Epidermal melanocyte (primary cell): ENCODE results near the gene PAAF1.
"Not testable (repeated sequence)": the region's sequence is repeated elsewhere in the genome, so short reads cannot be mapped to it uniquely, and the experiment has no call there.

Source experiments
- DNase-seq: peaks from one replicate; pipeline ENCODE4 v3.0.0; 2011; ENCODE audit warnings: low spot score; ENCODE audit not compliant: insufficient read length

Gene PAAF1

DNA sequence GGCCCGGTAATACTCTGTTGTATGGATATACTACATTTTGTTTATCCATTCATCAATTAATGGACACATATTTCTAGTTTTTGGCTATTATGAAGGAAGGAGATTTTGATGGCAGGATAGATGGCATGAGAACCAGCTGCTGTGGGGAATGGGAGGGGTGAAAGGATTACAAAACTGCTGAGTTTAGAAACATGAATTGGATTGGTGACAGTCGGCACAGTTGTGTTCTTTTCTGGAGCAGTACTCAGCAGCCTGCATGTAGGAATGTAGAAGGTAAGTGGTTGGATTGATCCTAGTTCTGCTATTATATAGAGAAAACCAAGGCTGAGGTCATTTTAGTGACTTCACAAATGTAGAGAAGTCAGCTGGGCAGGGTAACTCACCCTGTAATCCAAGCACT lies 7.1 kb downstream of the PAAF1 start:
- DNase-seq = no peak

- no peak for DNase-seq
These were observed 11.4 kb downstream of the PAAF1 start for GRCh38 chr11:73888244-73888643.

DNA sequence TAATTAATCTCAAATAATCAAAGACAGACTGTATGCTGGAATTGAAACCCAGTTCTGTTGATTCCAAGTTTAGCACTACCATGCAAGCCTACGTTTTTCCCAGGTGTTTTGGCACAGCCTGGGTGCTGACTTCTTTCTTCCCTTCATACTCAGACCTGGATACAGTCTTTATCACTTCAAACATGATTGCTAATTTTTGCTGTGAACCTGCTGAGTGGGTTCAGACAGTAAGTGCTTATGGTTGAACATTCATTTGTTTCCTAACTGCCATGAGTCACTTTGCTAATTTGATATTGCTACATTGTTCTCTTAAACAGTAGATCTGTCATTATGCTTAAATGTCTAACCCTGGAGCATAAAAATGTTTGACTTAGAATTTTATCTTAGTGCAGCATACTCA lies 12.2 kb downstream of the PAAF1 start:
- DNase-seq = no peak

DNA sequence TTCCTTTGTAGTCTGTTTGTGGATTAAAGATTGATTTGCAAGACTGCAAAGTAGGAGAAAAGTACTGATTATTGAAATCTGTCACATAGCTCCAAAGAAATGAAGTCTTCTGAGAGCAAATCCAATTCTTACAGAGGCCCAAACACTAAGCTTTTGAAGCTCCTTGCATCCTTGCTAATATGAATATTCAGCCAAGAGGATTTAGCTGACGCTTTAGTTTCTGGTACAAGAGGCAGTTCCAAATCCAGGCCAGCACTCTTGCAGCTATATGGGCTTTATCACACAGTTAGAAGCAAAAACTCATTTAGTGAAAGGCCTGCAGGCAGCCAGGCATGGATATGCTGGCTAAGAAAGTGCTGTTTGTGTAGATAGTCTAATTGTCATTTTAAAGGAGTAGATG lies 12.7 kb downstream of the PAAF1 start:
- DNase-seq = no peak

- no peak for DNase-seq
These were observed 16.2 kb downstream of the PAAF1 start for GRCh38 chr11:73893041-73893440.

GRCh38 chr11:73894725-73895335 lies 18.0 kb downstream of the PAAF1 start:
- no peak for DNase-seq

DNA sequence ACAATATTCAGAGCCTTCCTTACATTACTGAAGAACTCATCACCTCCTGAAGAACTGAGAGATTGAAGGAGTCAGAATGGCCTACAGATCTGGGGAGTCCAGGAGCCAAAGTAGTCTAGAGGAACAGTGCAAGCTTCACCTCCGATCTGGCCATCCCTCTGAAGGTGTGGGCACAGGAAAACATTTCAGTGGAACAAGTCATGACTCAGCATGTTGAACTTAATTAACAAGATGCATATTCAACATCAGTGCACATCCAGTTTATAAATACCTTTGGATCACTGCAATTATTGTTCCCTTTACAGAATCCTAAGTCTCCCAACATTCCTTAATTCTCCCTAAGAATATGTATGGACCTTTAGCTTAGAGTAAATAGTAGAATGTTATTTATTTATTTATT lies 25.5 kb downstream of the PAAF1 start:
- no peak for DNase-seq

- DNase-seq = no peak
These were observed 30.4 kb downstream of the PAAF1 start for GRCh38 chr11:73907191-73907590.

DNA sequence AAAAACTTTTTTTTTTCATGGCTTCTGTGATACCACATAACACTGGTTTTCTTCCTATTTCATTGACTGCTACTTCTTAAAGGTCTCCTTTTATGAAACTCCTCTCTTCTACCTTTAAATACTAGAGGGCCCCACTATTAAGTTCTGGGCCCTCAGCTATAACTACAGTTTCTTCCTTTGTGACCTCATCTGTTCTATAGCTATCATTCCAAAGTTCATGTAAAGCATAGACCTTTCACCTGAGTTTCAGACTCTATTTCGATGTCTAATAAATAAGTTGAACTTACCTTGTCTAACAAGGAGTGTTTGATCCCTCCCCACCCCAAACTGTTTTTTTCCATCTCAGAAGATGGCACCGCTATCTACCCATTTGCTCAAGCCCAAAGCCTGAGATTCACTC lies 35.2 kb downstream of the PAAF1 start:
- DNase-seq = no peak

GRCh38 chr11:73913472-73913871 lies 36.7 kb downstream of the PAAF1 start:
- DNase-seq = no peak

GRCh38 chr11:73914284-73914683 lies 37.5 kb downstream of the PAAF1 start:
- no peak for DNase-seq

- no peak for DNase-seq
These were observed 39.6 kb downstream of the PAAF1 start for GRCh38 chr11:73916435-73916834.

DNA sequence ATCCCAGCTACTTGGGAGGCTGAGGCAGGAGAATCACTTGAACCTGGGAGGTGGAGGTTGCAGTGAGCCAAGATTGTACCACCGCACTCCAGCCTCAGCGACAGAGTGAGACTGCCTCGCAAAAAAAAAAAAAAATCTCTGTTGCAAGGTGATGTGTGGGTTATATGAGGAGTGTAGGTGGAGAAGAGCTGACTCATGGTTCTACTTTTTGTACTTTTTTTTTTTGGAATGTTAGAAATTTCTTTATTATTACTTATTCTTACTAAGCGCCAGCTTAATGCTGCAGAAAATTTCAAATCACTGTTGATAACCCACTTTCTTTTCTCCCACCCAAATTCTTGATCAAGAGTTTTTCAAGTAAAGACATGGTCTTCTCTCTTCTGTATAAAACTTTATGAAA lies 44.4 kb downstream of the PAAF1 start:
- no peak for DNase-seq

GRCh38 chr11:73929388-73929787 lies 52.6 kb downstream of the PAAF1 start:
- DNase-seq = no peak

DNA sequence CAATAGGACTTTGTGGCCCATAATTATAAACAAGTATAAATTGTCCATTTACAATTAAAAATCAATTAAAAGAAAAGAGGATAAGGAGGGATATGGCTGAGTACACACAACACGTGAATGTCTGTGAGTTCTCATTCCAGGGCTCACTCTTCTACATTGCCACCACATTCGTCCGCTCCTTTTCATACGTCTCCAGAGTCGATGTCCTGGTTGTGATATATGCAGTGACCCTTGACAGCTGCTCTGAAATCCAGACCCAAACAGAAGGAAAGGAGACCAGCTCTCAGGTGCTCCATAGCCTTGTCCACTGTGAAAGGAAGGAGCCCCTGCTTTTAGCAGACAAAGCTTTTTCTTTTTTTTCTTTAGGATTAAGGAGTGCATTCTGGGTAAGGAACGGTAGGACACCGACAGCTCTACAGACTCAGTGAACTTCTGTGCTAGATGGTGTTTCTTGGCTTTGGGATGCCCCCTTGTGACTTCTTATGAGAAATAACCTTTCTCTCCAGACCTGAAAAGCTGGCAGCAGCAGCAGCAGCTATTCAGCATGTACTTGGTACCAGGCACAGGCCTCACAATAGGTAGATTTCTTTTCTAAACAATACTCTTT lies 54.3 kb downstream of the PAAF1 start:
- no peak for DNase-seq

- DNase-seq = no peak
These were observed 55.2 kb downstream of the PAAF1 start for GRCh38 chr11:73931951-73932350.

- DNase-seq = no peak
These were observed 56.0 kb downstream of the PAAF1 start for GRCh38 chr11:73932781-73933180.

DNA sequence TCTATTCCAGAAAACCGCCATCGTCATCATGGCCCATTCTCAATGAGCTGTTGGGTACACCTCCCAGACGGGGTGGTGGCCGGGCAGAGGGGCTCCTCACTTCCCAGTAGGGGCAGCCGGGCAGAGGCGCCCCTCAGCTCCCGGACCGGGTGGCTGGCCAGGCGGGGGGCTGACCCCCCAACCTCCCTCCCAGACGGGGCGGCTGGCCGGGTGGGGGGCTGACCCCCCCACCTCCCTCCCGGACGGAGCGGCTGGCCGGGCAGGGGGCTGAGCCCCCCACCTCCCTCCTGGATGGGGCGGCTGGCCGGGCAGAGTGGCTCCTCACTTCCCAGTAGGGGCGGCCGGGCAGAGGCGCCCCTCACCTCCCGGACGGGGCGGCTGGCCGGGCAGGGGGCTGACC lies 59.2 kb downstream of the PAAF1 start:
- DNase-seq = not testable (repeated sequence)

DNA sequence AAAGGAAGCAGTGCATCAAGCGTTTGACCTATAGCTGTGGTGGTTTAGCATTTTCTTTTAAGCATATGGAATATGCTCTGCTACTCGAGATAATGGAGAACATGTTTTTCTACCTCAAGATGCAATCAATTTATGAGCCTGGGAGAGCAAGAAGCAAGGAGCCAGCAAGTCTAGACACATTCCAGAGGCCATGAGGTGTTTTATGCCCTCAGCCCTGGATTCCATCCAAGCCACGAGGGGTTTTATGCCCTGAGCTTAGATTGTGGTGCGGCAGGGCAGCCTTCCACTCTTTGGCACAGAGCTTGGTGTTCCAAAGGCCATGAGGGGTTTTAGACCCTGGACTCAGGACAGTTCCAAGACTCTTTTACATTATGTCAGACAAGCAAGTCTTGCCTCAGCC lies 62.3 kb downstream of the PAAF1 start:
- no peak for DNase-seq

GRCh38 chr11:73940801-73941570 lies 64.2 kb downstream of the PAAF1 start:
- DNase-seq = no peak

DNA sequence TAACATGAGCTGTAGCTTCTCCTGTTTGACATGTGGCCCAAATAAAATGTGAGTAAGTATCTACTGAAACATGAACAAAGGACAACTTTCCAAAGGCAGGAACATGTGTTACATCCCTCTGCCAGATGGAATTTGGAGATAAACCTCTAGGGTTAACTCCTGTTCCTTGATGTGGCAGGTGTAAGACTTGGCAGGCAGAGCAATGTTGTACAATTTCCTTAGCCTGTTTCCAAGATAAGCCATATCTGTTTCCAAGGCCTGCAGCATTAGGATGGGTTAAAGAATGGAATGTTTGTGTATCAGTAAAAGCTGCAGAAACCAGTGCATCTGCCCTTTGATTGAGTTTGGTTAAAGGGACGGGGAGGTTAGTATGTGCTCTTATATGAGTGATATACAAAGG lies 65.2 kb downstream of the PAAF1 start:
- DNase-seq = no peak

DNA sequence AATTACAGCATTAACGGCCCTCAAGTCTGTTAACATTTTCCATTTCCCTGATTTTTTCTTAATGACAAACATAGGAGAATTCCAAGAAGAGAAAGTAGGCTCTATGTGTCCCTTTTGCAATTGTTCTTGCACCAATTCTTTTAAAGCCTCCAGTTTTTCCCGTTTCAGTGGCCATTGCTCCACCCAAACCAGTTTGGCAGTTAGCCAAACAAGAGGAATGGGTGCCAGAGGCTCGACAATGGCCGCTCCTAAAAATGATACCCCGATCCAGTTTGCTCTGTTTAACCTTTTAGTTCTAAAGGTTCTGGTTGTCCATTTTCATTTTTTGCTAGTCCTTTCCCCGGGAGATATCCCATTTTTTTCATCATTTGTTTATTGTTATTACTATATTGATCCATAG lies 67.3 kb downstream of the PAAF1 start:
- no peak for DNase-seq

- no peak for DNase-seq
These were observed 68.1 kb downstream of the PAAF1 start for GRCh38 chr11:73944901-73945300.
